Neutrophil (primary cell): ENCODE results near the gene S1PR3.

ENCODE experiments used
- H3K27ac ChIP-seq: fragments of 200-600 bp; sonication (generic); 2 replicates; pipeline ENCODE4 v1.5.1; 2016; ENCODE audit warnings: mild to moderate bottlenecking, moderate library complexity
- H3K27me3 ChIP-seq: fragments of 200-600 bp; sonication (generic); 2 replicates; pipeline ENCODE4 v1.6.0; 2016; ENCODE audit warnings: mild to moderate bottlenecking
- H3K36me3 ChIP-seq: fragments of 200-600 bp; sonication (generic); 2 replicates; pipeline ENCODE4 v1.5.1; 2017
- H3K4me1 ChIP-seq, 2 experiments: fragments of 200-600 bp in 1 of 2; sonication (generic) in 1 of 2; 1 replicate in 1 of 2; 2 replicates in 1 of 2; pipeline versions ENCODE4 v1.5.1 to v1.6.1; 2013 to 2016; ENCODE audit warnings: low read depth in 1 of 2, low read length in 1 of 2, mild to moderate bottlenecking in 1 of 2, moderate library complexity in 1 of 2; ENCODE audit not compliant: control insufficient read depth in 1 of 2, insufficient read depth in 1 of 2
- H3K4me3 ChIP-seq, 2 experiments: fragments of 200-600 bp in 1 of 2; sonication (generic) in 1 of 2; 1 replicate in 1 of 2; 2 replicates in 1 of 2; pipeline ENCODE4 v1.5.1; 2013 to 2016; ENCODE audit warnings: low read depth in 1 of 2, low read length in 1 of 2, mild to moderate bottlenecking in 1 of 2, moderate library complexity in 1 of 2
- H3K9me3 ChIP-seq: fragments of 200-600 bp; sonication (generic); 2 replicates; pipeline ENCODE4 v1.5.1; 2016
- CTCF ChIP-seq: fragments of 200-600 bp; sonication (generic); IDR thresholded peaks from 2 replicates; pipeline ENCODE4 v1.5.1; 2016; ENCODE audit warnings: antibody characterized with exemption

The S1PR3 gene

GRCh38 chr9:89010526-89011111, 19.4 kb downstream of the S1PR3 start:
- no peak for TF ChIP-seq CTCF
- Histone ChIP-seq H3K27ac (no peak overlapping the region), H3K4me1 (peaks cover 0 to 26% of the 10 kb centered on the region in 2 experiments), H3K4me3 (no peak overlapping the region), H3K27me3 (no peaks in the 10 kb centered on the region), H3K36me3 (no peaks in the 10 kb centered on the region), H3K9me3 (no peaks in the 10 kb centered on the region)

GRCh38 chr9:89011683-89012082, 20.4 kb downstream of the S1PR3 start:
- no peaks in the 10 kb centered on the region for H3K36me3 ChIP-seq
- H3K27me3 ChIP-seq: no peaks in the 10 kb centered on the region
- H3K4me1 ChIP-seq: peaks cover 0 to 26% of the 10 kb centered on the region in 2 experiments
- H3K4me3 ChIP-seq: no peak overlapping the region
- H3K9me3 ChIP-seq: no peaks in the 10 kb centered on the region
- no peak for TF ChIP-seq CTCF
- H3K27ac ChIP-seq: no peak overlapping the region

- peaks cover 0 to 26% of the 10 kb centered on the region in 2 experiments for H3K4me1 ChIP-seq
- no peaks in the 10 kb centered on the region for H3K36me3 ChIP-seq
- H3K4me3 ChIP-seq: no peak overlapping the region
- no peaks in the 10 kb centered on the region for H3K27me3 ChIP-seq
- H3K27ac ChIP-seq: no peak overlapping the region
- H3K9me3 ChIP-seq: no peaks in the 10 kb centered on the region
- no peak for TF ChIP-seq CTCF
Measured at GRCh38 chr9:89012294-89013042, 21.2 kb downstream of the S1PR3 start.

- Histone ChIP-seq H3K4me3 (no peak overlapping the region), H3K36me3 (no peaks in the 10 kb centered on the region), H3K27me3 (no peaks in the 10 kb centered on the region), H3K9me3 (no peaks in the 10 kb centered on the region), H3K4me1 (peaks cover 0 to 24% of the 10 kb centered on the region in 2 experiments), H3K27ac (no peak overlapping the region)
- no peak for TF ChIP-seq CTCF
Measured at GRCh38 chr9:89013660-89014059, 22.4 kb downstream of the S1PR3 start.

- Histone ChIP-seq H3K27ac (no peak overlapping the region), H3K9me3 (no peaks in the 10 kb centered on the region), H3K4me1 (peaks cover 0 to 19% of the 10 kb centered on the region in 2 experiments), H3K4me3 (no peak overlapping the region), H3K27me3 (no peaks in the 10 kb centered on the region), H3K36me3 (no peaks in the 10 kb centered on the region)
- TF ChIP-seq CTCF: no peak
Measured at GRCh38 chr9:89014153-89014552, 22.9 kb downstream of the S1PR3 start.
